HepG2 (cell line): Measurements from ENCODE around the gene GPC6. TPM values are rescaled to one million over a fixed set of nuclear protein-coding genes. Genes with fewer than 3 reads are reported as not detected.

Experiments
- ADNP ChIP-seq: sonication (generic); formaldehyde crosslinking; IDR thresholded peaks from 2 replicates; pipeline ENCODE4 v1.4.0; 2020; ENCODE audit warnings: missing genetic modification reagents
- ATF4 ChIP-seq, 2 experiments: fragments of 450-650 bp in 1 of 2; sonication (generic) in 1 of 2; formaldehyde crosslinking; IDR thresholded peaks; 2 replicates each; pipeline versions ENCODE4 v1.5.0 to v1.8.0; 2020 to 2022; ENCODE audit warnings: mild to moderate bottlenecking in 1 of 2, missing genetic modification reagents in 1 of 2
- BCL6 ChIP-seq: IDR thresholded peaks from 2 replicates; pipeline ENCODE4 v1.6.1; 2016; ENCODE audit warnings: missing genetic modification reagents, missing compliant biosample characterization
- DR1 ChIP-seq: sonication (generic); formaldehyde crosslinking; IDR thresholded peaks from 2 replicates; pipeline ENCODE4 v1.8.0; 2021; ENCODE audit warnings: mild to moderate bottlenecking, missing genetic modification reagents, inconsistent platforms
- ETV6 ChIP-seq: sonication (generic); formaldehyde crosslinking; conservative IDR thresholded peaks from 2 replicates; pipeline ENCODE4 v1.4.0; 2020; ENCODE audit warnings: missing genetic modification reagents
- FOSL2 ChIP-seq: sonication (generic); formaldehyde crosslinking; IDR thresholded peaks from 2 replicates; pipeline ENCODE4 v1.4.0; 2020; ENCODE audit warnings: missing genetic modification reagents
- FOXC1 ChIP-seq: sonication (generic); formaldehyde crosslinking; IDR thresholded peaks from 2 replicates; pipeline ENCODE4 v1.8.0; 2022; ENCODE audit warnings: mild to moderate bottlenecking, missing genetic modification reagents, borderline replicate concordance
- FOXM1 ChIP-seq: sonication (generic); formaldehyde crosslinking; IDR thresholded peaks from 2 replicates; pipeline ENCODE4 v1.5.0; 2020; ENCODE audit warnings: missing genetic modification reagents
- IKZF1 ChIP-seq: fragments of 450-650 bp; IDR thresholded peaks from 2 replicates; pipeline ENCODE4 v1.7.1; 2016
- MTF2 ChIP-seq: sonication (generic); formaldehyde crosslinking; IDR thresholded peaks from 2 replicates; pipeline ENCODE4 v1.5.0; 2020; ENCODE audit warnings: missing genetic modification reagents, borderline replicate concordance
- PAX8 ChIP-seq: sonication (generic); formaldehyde crosslinking; IDR thresholded peaks from 2 replicates; pipeline ENCODE4 v1.8.0; 2022; ENCODE audit warnings: mild to moderate bottlenecking, missing genetic modification reagents, borderline replicate concordance
- SCMH1 ChIP-seq: sonication (generic); formaldehyde crosslinking; IDR thresholded peaks from 2 replicates; pipeline ENCODE4 v1.9.0; 2021; ENCODE audit warnings: missing genetic modification reagents, mild to moderate bottlenecking, borderline replicate concordance
- SMAD1 ChIP-seq: sonication (generic); formaldehyde crosslinking; IDR thresholded peaks from 2 replicates; pipeline ENCODE4 v1.4.0; 2020; ENCODE audit warnings: missing genetic modification reagents, low read depth, mild to moderate bottlenecking, borderline replicate concordance
- SOX6 ChIP-seq, 2 experiments: fragments of 450-650 bp in 1 of 2; sonication (generic) in 1 of 2; formaldehyde crosslinking in 1 of 2; IDR thresholded peaks; 2 replicates each; pipeline versions ENCODE4 v1.4.0 to v1.6.1; 2017 to 2020; ENCODE audit warnings: antibody characterized with exemption in 1 of 2, mild to moderate bottlenecking in 1 of 2, missing genetic modification reagents in 1 of 2
- ZBTB14 ChIP-seq: sonication (generic); formaldehyde crosslinking; IDR thresholded peaks from 2 replicates; pipeline ENCODE4 v1.4.0; 2020; ENCODE audit warnings: missing genetic modification reagents
- ZNF17 ChIP-seq: sonication (generic); formaldehyde crosslinking; IDR thresholded peaks from 2 replicates; pipeline ENCODE4 v1.5.0; 2020; ENCODE audit warnings: mild to moderate bottlenecking, missing genetic modification reagents
- ZNF501 ChIP-seq: sonication (generic); formaldehyde crosslinking; IDR thresholded peaks from 2 replicates; pipeline ENCODE4 v1.5.1; 2020; ENCODE audit warnings: mild to moderate bottlenecking, moderate library complexity, missing genetic modification reagents
- ZNF562 ChIP-seq: sonication (generic); formaldehyde crosslinking; IDR thresholded peaks from 2 replicates; pipeline ENCODE4 v1.8.0; 2022; ENCODE audit warnings: missing genetic modification reagents, borderline replicate concordance
- ZNF781 ChIP-seq: sonication (generic); formaldehyde crosslinking; IDR thresholded peaks from 2 replicates; pipeline ENCODE4 v1.5.1; 2020; ENCODE audit warnings: borderline replicate concordance, mild to moderate bottlenecking, missing genetic modification reagents; ENCODE audit errors: not compliant biosample characterization
- ZNF800 ChIP-seq: sonication (generic); formaldehyde crosslinking; IDR thresholded peaks from 2 replicates; pipeline ENCODE4 v1.4.0; 2020; ENCODE audit warnings: missing genetic modification reagents
- polyA plus RNA-seq, 8 experiments: library from polyadenylated mRNA; depleted of rRNA in 3 of 8; stranded (reverse) in 7 of 8; unstranded in 1 of 8; fragments of >200 nt; fragmentation: Illumina TruSeq in 4 of 8; extraction: Trizol in 4 of 8; gene quantifications; 2 replicates each; pipeline versions ENCODE4 v1.2.1 to v1.2.3, GENCODE V29; 2011 to 2016; ENCODE audit warnings: low read depth in 4 of 8, missing spikeins in 1 of 8, mixed read lengths in 1 of 8; ENCODE audit not compliant: insufficient read depth in 1 of 8
- total RNA-seq, 5 experiments: library from RNA; depleted of rRNA; stranded (reverse); fragments of >200 nt; fragmentation: Illumina TruSeq; extraction: Trizol; gene quantifications; 2 replicates each; pipeline ENCODE4 v1.2.3, GENCODE V29; 2016; ENCODE audit warnings: low read depth in 1 of 5
- TF ChIP-seq, protein P1 (sequence below): sonication (generic); formaldehyde crosslinking; IDR thresholded peaks from 2 replicates; pipeline ENCODE4 v1.8.0; 2023; ENCODE audit warnings: mild to moderate bottlenecking, missing genetic modification reagents

The GPC6 gene
- total and polyA plus RNA-seq, 2 of the 13 experiments (the other 11 are each of a cell fraction or from before 2014, with no cell fraction given): 24.5 to 33.9 TPM

- TF ChIP-seq FOSL2 (CRISPR knock-in tag): no peak
- TF ChIP-seq SOX6 (IDR thresholded peaks at IDR 0.05): no peak
- no peak for TF ChIP-seq SOX6 (CRISPR knock-in tag; IDR thresholded peaks at IDR 0.05)
- no peak for TF ChIP-seq FOXC1 (CRISPR knock-in tag)
- TF ChIP-seq MTF2 (CRISPR knock-in tag): peak; percentile 45; the same call in 1 of the 2 replicates
- TF ChIP-seq IKZF1: no peak
- peak; percentile 98; the same call in 1 of the 2 replicates for TF ChIP-seq ZNF800 (CRISPR knock-in tag)
- TF ChIP-seq SMAD1 (CRISPR knock-in tag): no peak
- no peak for TF ChIP-seq ZNF562 (CRISPR knock-in tag)
- TF ChIP-seq ETV6 (CRISPR knock-in tag): no peak; the same call in 1 of the 2 replicates
- no peak for TF ChIP-seq ZNF17 (CRISPR knock-in tag)
- TF ChIP-seq, protein P1, sequence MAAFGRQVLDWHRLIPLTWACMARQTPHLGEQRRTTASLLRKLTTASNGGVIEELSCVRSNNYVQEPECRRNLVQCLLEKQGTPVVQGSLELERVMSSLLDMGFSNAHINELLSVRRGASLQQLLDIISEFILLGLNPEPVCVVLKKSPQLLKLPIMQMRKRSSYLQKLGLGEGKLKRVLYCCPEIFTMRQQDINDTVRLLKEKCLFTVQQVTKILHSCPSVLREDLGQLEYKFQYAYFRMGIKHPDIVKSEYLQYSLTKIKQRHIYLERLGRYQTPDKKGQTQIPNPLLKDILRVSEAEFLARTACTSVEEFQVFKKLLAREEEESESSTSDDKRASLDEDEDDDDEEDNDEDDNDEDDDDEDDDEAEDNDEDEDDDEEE: no peak
- TF ChIP-seq SCMH1: no peak
- no peak for TF ChIP-seq ATF4 (CRISPR knock-in tag; IDR thresholded peaks at IDR 0.05)
- TF ChIP-seq ADNP (CRISPR knock-in tag): no peak
- no peak for TF ChIP-seq DR1 (CRISPR knock-in tag)
- TF ChIP-seq PAX8 (CRISPR knock-in tag): 0 out of 2 replicates have a peak, but pooled peaks have one; percentile 58
- no peak for TF ChIP-seq FOXM1 (CRISPR knock-in tag)
- TF ChIP-seq BCL6: no peak
- TF ChIP-seq ZNF501 (CRISPR knock-in tag): 0 out of 2 replicates have a peak, but pooled peaks have one; percentile 2
- TF ChIP-seq ZNF781 (CRISPR knock-in tag): no peak
- no peak for TF ChIP-seq ZBTB14 (CRISPR knock-in tag)
Observed at GRCh38 chr13:93227280-93227877, 772 bp downstream of the GPC6 start (continued).
